GM12865 (cell line): ENCODE data around the gene SCIN.

Experiments used
- DNase-seq: peaks from one replicate; pipeline ENCODE4 v3.0.0; 2010; ENCODE audit warnings: low read depth
- H3K4me3 ChIP-seq: 2 replicates; pipeline ENCODE4 v1.5.1; 2011; ENCODE audit warnings: mild to moderate bottlenecking, low read depth, low read length, control low read depth
- TF ChIP-seq, protein P1 (sequence below): IDR thresholded peaks from 2 replicates; pipeline ENCODE4 v1.5.1; 2011; ENCODE audit warnings: low read length, control low read depth, low read depth, inconsistent platforms; ENCODE audit not compliant: insufficient read depth; ENCODE audit errors: missing control alignments

The SCIN gene

DNA sequence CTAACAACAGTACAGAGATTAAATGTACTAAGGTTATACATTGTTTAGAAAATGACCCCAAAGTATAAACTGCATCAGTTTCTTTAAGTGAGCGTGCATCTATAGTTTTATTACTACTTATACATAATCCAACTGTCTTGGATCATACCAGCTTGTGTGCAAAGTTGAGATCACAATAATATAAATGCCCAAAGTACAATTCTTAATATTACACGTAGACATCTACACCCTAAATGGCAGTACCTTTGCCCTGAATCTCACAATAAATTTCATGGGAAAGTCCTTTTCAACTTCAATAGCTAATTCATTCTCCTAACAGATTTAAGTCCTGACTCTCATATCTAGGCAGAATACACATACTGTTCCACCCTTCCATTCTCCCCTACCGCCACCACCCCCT lies 11.8 kb downstream of the SCIN start:
- H3K4me3 ChIP-seq, result no peak overlapping the region
- TF ChIP-seq, protein P1, sequence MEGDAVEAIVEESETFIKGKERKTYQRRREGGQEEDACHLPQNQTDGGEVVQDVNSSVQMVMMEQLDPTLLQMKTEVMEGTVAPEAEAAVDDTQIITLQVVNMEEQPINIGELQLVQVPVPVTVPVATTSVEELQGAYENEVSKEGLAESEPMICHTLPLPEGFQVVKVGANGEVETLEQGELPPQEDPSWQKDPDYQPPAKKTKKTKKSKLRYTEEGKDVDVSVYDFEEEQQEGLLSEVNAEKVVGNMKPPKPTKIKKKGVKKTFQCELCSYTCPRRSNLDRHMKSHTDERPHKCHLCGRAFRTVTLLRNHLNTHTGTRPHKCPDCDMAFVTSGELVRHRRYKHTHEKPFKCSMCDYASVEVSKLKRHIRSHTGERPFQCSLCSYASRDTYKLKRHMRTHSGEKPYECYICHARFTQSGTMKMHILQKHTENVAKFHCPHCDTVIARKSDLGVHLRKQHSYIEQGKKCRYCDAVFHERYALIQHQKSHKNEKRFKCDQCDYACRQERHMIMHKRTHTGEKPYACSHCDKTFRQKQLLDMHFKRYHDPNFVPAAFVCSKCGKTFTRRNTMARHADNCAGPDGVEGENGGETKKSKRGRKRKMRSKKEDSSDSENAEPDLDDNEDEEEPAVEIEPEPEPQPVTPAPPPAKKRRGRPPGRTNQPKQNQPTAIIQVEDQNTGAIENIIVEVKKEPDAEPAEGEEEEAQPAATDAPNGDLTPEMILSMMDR, result no peak
- no peak for DNase-seq

DNA sequence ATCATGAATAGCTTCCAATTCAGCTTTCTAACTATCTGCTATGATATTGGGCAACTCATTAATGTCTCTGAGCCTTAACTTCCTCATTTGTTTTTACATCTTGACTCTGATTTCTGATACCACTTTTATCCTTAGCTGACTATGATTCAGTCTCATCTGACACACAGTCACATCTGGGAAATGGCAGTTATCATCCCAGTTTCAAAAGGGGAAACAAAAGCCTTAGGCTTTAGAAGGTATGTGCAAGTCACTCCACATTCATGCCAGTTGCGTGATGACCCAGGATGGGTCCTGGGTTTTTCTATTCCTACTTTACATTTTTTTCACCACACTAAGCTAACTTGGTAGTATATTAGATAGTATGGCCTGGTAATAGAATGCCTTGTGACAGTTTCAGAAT lies 12.7 kb downstream of the SCIN start:
- H3K4me3 ChIP-seq, result no peak overlapping the region
- TF ChIP-seq, protein P1, result no peak
- DNase-seq, result no peak

DNA sequence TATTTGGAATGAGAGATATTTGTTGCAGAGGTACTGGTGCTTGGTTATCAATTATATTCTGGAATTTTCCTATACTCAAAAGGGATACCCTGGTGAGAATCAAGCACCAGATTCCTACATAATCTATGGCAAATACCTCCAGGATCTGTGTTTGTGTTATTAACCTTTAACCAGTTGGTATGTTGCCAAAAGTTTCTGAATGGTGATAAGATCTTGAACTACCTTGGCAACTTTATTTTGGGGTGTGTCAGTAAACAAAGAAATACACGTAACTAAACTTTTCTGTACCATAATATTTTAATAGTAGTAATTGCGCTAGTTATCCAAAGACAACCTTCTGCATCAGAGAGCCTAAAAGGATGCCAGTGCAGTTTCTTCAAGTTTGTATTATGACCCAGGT lies 13.4 kb downstream of the SCIN start:
- TF ChIP-seq, protein P1, result no peak
- no peak for DNase-seq

DNA sequence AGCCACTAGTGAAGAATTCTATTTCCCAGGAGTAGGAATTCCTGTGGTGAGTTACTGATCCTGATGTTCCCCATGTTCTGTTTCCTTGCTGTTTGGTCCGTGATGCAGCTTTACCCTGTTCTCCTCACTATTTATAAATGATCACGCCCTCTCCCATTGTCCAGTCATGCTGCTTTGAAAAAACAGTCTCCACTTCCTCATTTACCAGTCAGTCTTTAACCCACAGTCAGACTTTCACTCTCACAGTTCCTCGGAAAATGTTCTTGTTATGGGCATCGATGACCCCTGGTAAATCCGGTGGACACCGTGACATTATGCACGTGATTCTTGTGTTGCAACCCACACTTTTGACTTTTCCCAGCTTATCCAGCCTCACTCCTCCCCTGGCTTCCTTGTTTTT lies 14.4 kb downstream of the SCIN start:
- peak; percentile 66 for DNase-seq
- TF ChIP-seq, protein P1, result no peak

More for the DNA sequence above, 13.4 kb downstream of the SCIN start:
- H3K4me3 ChIP-seq, result no peak overlapping the region

DNA sequence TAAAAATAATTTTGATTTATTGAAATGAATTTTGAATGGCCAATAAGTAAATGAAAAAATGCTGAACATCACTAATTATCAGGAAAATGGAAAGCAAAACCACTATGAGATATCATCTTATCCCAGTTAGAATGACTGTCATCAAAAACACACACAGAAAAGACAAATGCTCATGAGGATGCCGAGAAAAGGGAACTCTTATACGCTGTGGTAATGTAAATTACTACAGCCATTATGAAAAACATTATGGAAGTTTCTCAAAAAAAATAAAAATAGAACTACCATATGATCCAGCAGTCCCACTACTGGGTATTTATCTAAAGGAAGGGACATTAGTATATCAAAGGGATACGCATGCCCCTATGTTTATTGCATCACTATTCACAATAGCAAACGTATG lies 15.8 kb downstream of the SCIN start:
- TF ChIP-seq, protein P1, result no peak
- DNase-seq, result no peak
- H3K4me3 ChIP-seq, result no peak overlapping the region

More for the DNA sequence above, 14.4 kb downstream of the SCIN start:
- no peak overlapping the region for H3K4me3 ChIP-seq

DNA sequence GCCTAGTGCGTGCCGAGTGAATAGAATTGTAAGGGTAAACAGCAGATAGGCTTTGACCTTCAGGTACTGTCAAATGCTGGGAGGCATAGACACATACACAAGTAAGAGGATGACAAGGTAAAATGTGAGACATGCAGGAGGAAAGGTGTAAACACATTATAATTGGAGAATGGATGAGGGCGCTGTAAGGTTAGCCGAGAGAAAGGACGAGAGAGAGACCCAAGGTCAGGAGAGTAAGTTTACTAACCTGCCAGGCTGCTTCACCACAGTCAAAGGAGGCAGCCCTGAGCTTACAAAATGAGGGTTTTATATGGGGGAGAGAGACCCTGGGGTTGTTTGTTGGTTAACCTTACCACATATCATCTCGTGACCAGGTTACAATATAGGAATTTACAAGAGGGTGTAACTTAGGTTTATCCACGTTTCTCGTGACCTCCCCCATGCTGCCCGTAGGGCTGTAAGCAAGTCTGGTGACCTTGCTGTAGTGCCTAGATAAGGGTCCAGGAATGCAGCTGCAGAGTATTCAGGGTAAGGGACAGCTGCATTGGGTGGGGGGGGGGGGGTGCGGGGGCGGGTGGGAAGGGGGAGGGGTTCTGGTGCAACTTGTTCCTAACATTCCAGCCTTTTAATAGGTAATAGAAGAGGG lies 17.9 kb downstream of the SCIN start:
- H3K4me3 ChIP-seq, result no peak overlapping the region
- DNase-seq, result no peak
- TF ChIP-seq, protein P1, result no peak

DNA sequence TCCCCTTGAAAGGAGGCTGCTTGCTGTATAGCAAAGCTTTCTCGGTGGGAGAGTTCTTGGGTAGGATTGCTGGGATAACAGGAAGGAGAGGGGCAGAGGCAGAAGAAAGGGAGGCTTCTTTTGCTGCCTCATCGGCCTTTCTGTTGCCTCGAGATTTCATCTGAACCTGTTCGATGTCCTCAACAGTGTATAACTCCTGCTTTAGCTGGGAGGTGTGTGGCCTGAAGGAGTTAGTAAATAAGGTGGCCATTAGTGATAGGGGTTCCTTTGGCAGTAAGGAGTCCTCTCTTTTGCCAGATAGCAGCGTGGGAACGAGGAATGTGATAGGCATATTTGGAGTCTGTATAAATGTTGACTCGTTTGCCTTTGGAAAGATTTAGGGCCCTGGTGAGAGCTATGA lies 20.0 kb downstream of the SCIN start:
- no peak overlapping the region for H3K4me3 ChIP-seq
- no peak for DNase-seq
- TF ChIP-seq, protein P1, result no peak
